Adipocyte (in vitro differentiated cells): Measurements from ENCODE around the gene CDK14.

Experiments used
- DNase-seq: peaks from one replicate; pipeline ENCODE4 v3.0.0-alpha.2; 2015; ENCODE audit warnings: low read depth
- H3K27me3 ChIP-seq: replicated peaks from 2 replicates; pipeline ENCODE4 v1.7.0; 2013; ENCODE audit warnings: mild to moderate bottlenecking, low read length, moderate library complexity; ENCODE audit not compliant: control insufficient read depth, insufficient read depth
- H3K36me3 ChIP-seq: 2 replicates; pipeline ENCODE4 v1.7.0; 2013; ENCODE audit warnings: low read length, mild to moderate bottlenecking, moderate library complexity; ENCODE audit not compliant: control insufficient read depth, insufficient read depth, severe bottlenecking
- H3K4me1 ChIP-seq: 2 replicates; pipeline ENCODE4 v1.7.0; 2013; ENCODE audit warnings: mild to moderate bottlenecking, low read length, moderate library complexity; ENCODE audit not compliant: control insufficient read depth, insufficient read depth
- H3K4me3 ChIP-seq: 2 replicates; pipeline ENCODE4 v1.7.0; 2013; ENCODE audit warnings: mild to moderate bottlenecking, low read length, moderate library complexity
- H3K9ac ChIP-seq: 2 replicates; pipeline ENCODE4 v1.7.0; 2013; ENCODE audit warnings: mild to moderate bottlenecking, low read length, moderate library complexity
- H3K9me3 ChIP-seq: 2 replicates; pipeline ENCODE4 v1.7.0; 2013; ENCODE audit warnings: mild to moderate bottlenecking, low read length, moderate library complexity; ENCODE audit not compliant: control insufficient read depth

Gene CDK14

GRCh38 chr7:90879924-90880323 lies 283.8 kb downstream of the CDK14 start:
- H3K27me3 ChIP-seq: no peaks in the 10 kb centered on the region
- no peaks in the 10 kb centered on the region for H3K9me3 ChIP-seq
- no peak overlapping the region for H3K4me3 ChIP-seq
- H3K9ac ChIP-seq: no peak overlapping the region
- DNase-seq: no peak
- no peaks in the 10 kb centered on the region for H3K4me1 ChIP-seq
- no peaks in the 10 kb centered on the region for H3K36me3 ChIP-seq

GRCh38 chr7:90886416-90886815 lies 290.3 kb downstream of the CDK14 start:
- Histone ChIP-seq H3K4me3 (no peak overlapping the region), H3K9me3 (no peaks in the 10 kb centered on the region), H3K27me3 (no peaks in the 10 kb centered on the region), H3K36me3 (no peaks in the 10 kb centered on the region), H3K9ac (no peak overlapping the region), H3K4me1 (peaks cover 14% of the 10 kb centered on the region)
- DNase-seq: no peak

- Histone ChIP-seq H3K4me3 (no peak overlapping the region), H3K4me1 (peaks cover 14% of the 10 kb centered on the region), H3K9ac (no peak overlapping the region), H3K27me3 (no peaks in the 10 kb centered on the region), H3K36me3 (no peaks in the 10 kb centered on the region), H3K9me3 (no peaks in the 10 kb centered on the region)
- no peak for DNase-seq
Measured at GRCh38 chr7:90889210-90889609, 293.1 kb downstream of the CDK14 start.

GRCh38 chr7:90889644-90890043 lies 293.5 kb downstream of the CDK14 start:
- Histone ChIP-seq H3K27me3 (no peaks in the 10 kb centered on the region), H3K4me3 (no peak overlapping the region), H3K9me3 (no peaks in the 10 kb centered on the region), H3K4me1 (peaks cover 14% of the 10 kb centered on the region), H3K9ac (no peak overlapping the region), H3K36me3 (no peaks in the 10 kb centered on the region)
- no peak for DNase-seq

DNA sequence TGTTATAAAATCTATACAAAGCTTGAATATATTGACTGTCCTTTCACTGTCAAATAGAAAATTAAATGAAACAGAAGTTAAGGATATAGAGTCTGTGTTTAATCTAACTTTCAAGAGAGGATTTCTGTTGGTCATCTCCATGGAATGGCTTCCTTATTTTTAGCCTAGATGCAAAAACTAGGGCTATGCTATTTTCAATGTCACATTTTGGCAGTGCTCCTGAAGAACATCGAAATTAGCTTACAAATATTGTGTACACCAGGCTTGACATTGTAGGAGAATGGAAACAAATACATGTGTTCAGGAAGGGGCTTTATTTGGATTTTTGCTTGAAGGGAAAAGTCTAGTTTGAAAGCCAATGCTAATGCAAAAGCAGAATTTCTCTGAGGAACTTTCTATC lies 295.4 kb downstream of the CDK14 start:
- no peak overlapping the region for H3K9ac ChIP-seq
- H3K4me3 ChIP-seq: no peak overlapping the region
- H3K4me1 ChIP-seq: peaks cover 5% of the 10 kb centered on the region
- DNase-seq: no peak
- no peaks in the 10 kb centered on the region for H3K36me3 ChIP-seq
- no peaks in the 10 kb centered on the region for H3K27me3 ChIP-seq
- H3K9me3 ChIP-seq: no peaks in the 10 kb centered on the region

- Histone ChIP-seq H3K27me3 (no peaks in the 10 kb centered on the region), H3K9ac (no peak overlapping the region), H3K9me3 (no peaks in the 10 kb centered on the region), H3K36me3 (no peaks in the 10 kb centered on the region), H3K4me1 (no peaks in the 10 kb centered on the region), H3K4me3 (no peak overlapping the region)
- DNase-seq: no peak
Measured at GRCh38 chr7:90892213-90892612, 296.1 kb downstream of the CDK14 start.

GRCh38 chr7:90894122-90894521 lies 298.0 kb downstream of the CDK14 start:
- Histone ChIP-seq H3K9ac (no peak overlapping the region), H3K4me1 (no peaks in the 10 kb centered on the region), H3K27me3 (no peaks in the 10 kb centered on the region), H3K4me3 (no peak overlapping the region), H3K36me3 (no peaks in the 10 kb centered on the region), H3K9me3 (no peaks in the 10 kb centered on the region)
- DNase-seq: no peak

DNA sequence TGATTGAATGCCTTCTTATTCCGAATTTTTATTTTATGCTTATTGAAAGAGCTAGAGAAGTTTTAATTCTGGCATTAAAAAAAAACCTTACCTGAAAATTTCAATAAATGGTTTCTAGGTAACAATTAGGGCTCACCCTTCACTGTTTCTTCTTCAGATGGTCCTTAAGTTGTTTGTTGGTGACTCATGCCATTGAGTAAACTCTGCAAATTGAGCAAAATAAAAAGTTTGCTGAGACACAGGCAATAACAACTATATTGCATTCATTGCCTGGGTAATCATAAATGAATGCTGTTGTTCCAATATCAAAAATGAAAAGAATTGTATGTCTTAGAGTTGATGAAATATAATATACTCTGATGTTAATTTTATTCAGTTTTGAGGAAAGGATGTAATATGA lies 300.3 kb downstream of the CDK14 start:
- H3K36me3 ChIP-seq: no peaks in the 10 kb centered on the region
- no peaks in the 10 kb centered on the region for H3K4me1 ChIP-seq
- H3K4me3 ChIP-seq: no peak overlapping the region

DNA sequence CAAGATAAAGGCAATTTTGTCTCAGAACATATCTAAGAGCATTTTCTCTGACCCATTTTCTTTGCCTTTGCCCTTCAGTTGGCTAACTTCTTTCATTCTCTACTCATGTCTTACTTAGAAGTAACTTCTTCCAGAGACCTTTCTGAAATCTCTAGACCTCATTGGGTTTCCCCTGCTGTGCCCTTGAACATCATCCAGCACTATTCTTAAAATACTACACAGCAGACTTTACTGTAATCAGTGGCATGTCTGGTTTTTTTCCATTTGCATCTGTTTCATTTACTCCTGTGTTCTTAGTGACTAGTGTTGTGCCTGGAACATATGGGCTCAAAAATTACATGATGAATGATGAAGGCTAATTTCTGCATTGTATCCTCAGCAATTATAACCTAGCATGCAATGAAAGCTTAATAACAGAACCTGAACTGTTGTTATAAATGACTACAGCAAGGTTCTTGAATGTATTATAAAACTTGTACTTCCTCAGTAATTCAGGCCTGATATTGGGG lies 301.9 kb downstream of the CDK14 start:
- Histone ChIP-seq H3K9me3 (no peaks in the 10 kb centered on the region), H3K36me3 (peaks cover 6% of the 10 kb centered on the region), H3K4me3 (no peak overlapping the region), H3K27me3 (no peaks in the 10 kb centered on the region), H3K9ac (no peak overlapping the region), H3K4me1 (no peaks in the 10 kb centered on the region)
- no peak for DNase-seq

More for the DNA sequence above, 300.3 kb downstream of the CDK14 start:
- Histone ChIP-seq H3K9me3 (no peaks in the 10 kb centered on the region), H3K9ac (no peak overlapping the region), H3K27me3 (no peaks in the 10 kb centered on the region)
- peak; percentile 21 for DNase-seq

DNA sequence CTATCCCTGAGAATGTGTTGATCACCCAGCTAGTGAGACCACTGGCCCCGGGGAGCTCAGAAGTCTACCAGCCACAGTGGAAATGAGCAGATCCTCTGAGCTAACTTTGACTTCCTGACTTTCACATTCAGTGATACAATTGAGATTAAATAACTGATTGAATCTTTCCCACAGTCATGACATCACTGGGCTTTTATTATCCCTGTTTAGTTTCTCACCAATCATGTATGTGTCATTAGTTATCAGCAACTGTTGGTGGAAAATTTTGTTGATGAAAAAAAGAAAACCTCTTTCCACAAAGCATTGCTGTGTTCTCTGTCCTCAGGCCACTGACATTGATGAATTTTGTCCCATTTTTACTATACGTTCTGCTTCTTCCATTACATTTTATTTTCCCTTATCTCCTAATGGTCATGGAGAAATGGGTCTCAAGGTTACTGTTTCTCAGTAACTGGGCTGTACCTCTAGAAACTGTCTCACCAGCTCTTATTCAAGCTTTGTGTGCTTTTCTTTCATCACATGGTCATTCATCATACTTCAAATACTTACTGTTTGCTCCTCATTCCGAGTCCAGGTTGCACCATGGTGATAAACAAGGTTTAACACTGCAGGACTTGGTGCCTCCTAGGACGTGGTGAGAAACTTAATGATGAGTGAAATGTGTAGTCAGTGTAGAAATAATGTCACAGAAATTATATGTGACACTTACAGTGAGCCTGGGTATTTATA lies 304.7 kb downstream of the CDK14 start:
- H3K4me3 ChIP-seq: no peak overlapping the region
- H3K9ac ChIP-seq: no peak overlapping the region
- H3K9me3 ChIP-seq: no peaks in the 10 kb centered on the region
- no peaks in the 10 kb centered on the region for H3K27me3 ChIP-seq
- H3K36me3 ChIP-seq: peaks cover 6% of the 10 kb centered on the region
- DNase-seq: no peak
- no peaks in the 10 kb centered on the region for H3K4me1 ChIP-seq

- Histone ChIP-seq H3K4me1 (no peaks in the 10 kb centered on the region), H3K27me3 (no peaks in the 10 kb centered on the region), H3K9me3 (no peaks in the 10 kb centered on the region), H3K36me3 (peaks cover 6% of the 10 kb centered on the region), H3K4me3 (no peak overlapping the region), H3K9ac (no peak overlapping the region)
- DNase-seq: no peak
Measured at GRCh38 chr7:90903841-90904240, 307.7 kb downstream of the CDK14 start.

DNA sequence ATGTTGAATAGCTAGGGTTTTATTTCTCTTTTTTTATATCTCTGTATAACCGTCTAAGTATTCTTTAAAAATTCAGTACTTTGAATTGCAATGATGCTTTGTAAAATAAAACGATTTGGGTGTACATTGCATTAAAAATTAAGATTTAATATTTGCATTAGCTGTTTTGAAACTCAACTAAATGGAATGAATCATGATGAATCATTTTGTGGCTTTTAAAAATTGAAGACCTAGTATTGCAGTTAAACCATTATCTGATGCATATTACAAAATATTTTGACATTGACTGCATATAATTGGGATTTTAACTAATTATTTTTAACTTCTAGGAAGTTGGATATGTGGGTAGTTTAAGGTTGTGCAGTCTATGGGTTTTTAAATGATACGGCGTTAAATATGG lies 314.0 kb downstream of the CDK14 start:
- H3K4me1 ChIP-seq: peaks cover 3% of the 10 kb centered on the region
- H3K4me3 ChIP-seq: no peak overlapping the region
- no peaks in the 10 kb centered on the region for H3K9me3 ChIP-seq
- H3K36me3 ChIP-seq: no peaks in the 10 kb centered on the region
- H3K9ac ChIP-seq: no peak overlapping the region
- H3K27me3 ChIP-seq: no peaks in the 10 kb centered on the region
- DNase-seq: no peak
